Dermis blood vessel endothelial cell (primary cell): ENCODE data around the gene SLC39A10. TPM values are rescaled to one million over a fixed set of nuclear protein-coding genes. Genes with fewer than 3 reads are reported as not detected.
"Not testable (repeated sequence)": the region's sequence is repeated elsewhere in the genome, so short reads cannot be mapped to it uniquely, and the experiment has no call there.

Experiments
- DNase-seq: peaks from one replicate; pipeline ENCODE4 v3.0.0; 2010
- total RNA-seq: library from RNA; depleted of rRNA; stranded (reverse); fragments of >200 nt; gene quantifications from 2 replicates; pipeline ENCODE4 v1.2.3, GENCODE V29; 2014

Gene SLC39A10, protein sequence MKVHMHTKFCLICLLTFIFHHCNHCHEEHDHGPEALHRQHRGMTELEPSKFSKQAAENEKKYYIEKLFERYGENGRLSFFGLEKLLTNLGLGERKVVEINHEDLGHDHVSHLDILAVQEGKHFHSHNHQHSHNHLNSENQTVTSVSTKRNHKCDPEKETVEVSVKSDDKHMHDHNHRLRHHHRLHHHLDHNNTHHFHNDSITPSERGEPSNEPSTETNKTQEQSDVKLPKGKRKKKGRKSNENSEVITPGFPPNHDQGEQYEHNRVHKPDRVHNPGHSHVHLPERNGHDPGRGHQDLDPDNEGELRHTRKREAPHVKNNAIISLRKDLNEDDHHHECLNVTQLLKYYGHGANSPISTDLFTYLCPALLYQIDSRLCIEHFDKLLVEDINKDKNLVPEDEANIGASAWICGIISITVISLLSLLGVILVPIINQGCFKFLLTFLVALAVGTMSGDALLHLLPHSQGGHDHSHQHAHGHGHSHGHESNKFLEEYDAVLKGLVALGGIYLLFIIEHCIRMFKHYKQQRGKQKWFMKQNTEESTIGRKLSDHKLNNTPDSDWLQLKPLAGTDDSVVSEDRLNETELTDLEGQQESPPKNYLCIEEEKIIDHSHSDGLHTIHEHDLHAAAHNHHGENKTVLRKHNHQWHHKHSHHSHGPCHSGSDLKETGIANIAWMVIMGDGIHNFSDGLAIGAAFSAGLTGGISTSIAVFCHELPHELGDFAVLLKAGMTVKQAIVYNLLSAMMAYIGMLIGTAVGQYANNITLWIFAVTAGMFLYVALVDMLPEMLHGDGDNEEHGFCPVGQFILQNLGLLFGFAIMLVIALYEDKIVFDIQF
- total RNA-seq: 32.9 and 34.7 TPM in 2 replicates

DNA sequence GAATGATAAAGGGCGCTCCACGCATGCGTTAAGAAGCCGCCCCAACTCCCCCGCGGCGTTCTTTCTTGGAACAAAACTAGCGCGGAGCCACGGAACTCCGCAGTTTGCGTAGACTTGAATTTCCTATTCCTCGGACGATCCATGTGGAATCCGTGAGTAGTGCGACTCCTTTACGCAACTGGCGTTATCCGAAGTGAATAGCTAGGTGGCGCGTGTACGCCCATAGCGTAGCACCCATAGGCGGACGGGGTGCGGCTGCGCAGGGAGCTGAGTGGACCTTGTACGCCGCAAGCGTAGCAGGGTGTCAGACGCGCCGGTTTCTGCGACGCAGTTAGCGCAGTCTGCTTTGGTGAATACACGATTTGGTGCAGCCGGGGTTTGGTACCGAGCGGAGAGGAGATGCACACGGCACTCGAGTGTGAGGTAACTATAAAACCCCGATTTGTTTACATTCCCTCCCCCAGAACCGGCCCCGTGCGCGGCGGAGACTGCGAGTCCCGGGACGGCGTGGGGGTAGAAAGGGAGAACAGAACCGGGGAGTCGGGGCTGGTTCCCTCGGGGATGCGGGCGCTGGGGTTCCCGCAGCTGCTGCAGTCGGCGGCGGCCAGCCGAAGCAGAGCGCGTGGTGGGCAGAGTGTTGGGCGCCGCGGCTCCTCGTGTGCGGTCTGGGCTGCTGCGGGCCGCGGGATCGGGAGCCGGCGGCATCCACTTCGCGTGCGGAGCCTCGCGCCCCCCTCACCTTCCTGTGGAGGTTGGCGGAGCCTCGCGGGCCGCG, at the start of gene SLC39A10:
SLC39A10 (plus strand) TSS at position 368 of the 775 bp plus-strand sequence. CDS start 22,817 bp downstream, outside the sequence.
- DNase-seq: peak; percentile 97

- DNase-seq: no peak
Observed at GRCh38 chr2:195608768-195609454, 48.1 kb upstream of the SLC39A10 start.

DNA sequence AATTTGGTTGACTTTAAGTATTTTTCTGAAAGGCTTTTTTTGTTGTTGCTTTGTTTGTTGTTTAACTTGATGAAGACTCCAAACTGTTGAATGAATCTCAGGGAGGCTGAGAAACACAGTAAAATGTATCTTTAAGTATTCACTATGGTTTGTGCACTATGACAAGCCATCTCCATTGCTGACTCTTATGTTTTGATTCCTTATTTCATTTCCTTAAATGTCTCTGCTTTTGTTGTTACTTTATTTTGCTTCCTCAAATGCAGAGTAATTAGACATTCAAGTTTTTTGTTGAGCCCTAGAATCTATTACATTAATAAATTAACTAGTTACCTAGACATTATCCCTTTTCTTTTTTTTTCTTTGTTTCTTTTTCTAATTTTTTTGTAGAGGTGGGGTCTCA, 46.3 kb upstream of the SLC39A10 start:
- no peak for DNase-seq

DNA sequence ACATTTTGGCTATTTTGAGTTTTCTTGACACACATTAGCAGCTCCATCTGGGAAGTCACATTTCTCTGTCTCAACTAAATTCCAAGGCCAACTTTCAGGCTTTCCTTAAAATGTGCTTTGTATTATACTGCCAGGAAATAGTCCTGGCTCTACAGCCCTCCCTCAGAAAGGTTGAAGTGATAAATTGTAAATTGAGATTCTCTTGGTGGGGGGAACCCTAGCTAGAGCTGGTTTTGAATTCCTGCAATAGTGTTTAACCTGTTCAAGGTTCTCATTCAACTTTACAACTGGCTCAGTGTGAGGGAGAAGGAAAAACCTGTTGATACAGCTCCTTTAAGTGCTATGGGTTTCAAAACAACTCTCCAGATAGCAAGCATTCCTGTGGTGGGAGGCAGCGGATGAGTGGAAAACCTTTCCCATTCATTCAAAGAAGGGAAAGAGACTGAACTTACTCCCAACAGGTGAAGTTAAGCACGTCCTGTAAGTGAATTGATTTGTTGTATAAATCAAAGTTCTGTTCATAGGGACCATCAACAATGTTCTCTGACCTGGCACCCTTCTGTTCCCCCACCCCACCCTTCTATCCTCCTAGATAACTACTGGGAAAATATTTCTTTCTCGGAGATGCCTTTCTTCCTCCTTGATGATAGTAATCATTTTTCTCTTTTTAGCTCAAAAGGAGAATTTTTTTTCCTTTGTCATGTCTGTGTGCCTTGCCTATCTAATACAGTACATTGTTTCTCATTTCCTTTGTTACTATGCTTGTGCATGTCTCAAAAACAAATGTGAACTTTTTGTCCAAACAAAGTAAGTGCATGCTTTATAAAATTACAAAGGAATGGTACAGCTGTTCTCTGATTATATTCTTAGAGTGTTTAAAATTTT, 44.2 kb upstream of the SLC39A10 start:
- no peak for DNase-seq

- DNase-seq: no peak
Observed at GRCh38 chr2:195613922-195614321, 43.1 kb upstream of the SLC39A10 start.

DNA sequence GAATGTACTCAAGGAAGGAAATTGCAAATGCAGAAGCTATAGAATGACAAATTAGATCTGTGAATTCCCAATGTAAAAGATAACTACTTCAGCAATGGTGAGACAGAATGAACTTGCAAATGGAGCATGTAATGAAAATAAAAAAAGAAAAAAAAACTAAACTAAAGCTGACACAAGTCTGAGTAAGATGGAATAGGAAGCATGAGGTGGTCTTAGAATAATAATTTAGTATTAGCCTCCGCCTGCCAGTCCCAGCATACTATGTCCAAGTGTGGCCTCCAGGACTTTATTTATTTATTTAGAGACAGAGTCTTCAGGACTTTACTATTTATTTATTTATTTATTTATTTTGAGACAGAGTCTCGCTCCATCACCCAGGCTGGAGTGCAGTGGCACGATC, 37.4 kb upstream of the SLC39A10 start:
- no peak for DNase-seq

- no peak for DNase-seq
Observed at GRCh38 chr2:195620501-195620900, 36.5 kb upstream of the SLC39A10 start.

GRCh38 chr2:195622966-195623365, 34.1 kb upstream of the SLC39A10 start:
- no peak for DNase-seq

GRCh38 chr2:195626507-195626906, 30.5 kb upstream of the SLC39A10 start:
- no peak for DNase-seq

DNA sequence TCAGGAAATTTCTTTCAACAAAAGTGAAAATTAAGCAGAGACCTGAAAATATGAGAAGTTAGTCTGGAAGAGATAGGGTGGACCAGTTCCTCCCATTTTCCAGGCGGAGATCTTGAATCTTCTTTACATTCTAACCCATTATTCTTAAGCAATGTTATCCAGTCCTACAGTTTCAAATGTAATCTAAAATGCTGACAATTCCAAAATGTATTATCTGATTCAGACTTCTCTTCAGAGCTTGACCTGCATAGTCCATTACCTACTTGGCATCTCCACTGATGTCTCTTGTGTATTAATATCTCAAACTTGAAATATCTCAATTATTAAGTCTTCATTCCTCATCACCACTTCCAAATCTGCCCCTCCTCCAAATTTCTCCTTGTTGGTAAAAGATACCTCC, 28.4 kb upstream of the SLC39A10 start:
- no peak for DNase-seq

- no peak for DNase-seq
Observed at GRCh38 chr2:195632856-195633572, 24.0 kb upstream of the SLC39A10 start.

GRCh38 chr2:195633573-195633870, 23.5 kb upstream of the SLC39A10 start:
- no peak for DNase-seq

GRCh38 chr2:195633974-195634373, 23.1 kb upstream of the SLC39A10 start:
- DNase-seq: no peak

- DNase-seq: no peak
Observed at GRCh38 chr2:195636890-195637289, 20.1 kb upstream of the SLC39A10 start.

DNA sequence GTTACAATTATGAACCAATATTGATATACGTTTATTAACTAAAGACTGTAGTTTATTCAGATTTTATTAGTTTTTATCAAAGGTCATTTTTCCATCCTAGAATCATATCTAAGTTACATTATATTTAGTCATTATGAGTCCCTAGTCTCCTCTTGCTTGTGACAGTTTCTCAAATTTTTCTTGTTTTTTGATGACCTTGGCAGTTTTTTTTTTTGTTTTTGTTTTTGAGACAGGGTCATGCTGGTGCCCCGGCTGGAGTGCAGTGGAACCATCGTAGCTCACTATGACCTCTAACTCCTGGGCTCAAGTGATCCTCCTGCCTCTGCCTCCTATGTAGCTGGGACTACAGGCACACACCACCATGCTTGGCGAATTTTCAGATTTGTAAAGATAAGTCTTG, 18.3 kb upstream of the SLC39A10 start:
- DNase-seq: no peak

- no peak for DNase-seq
Observed at GRCh38 chr2:195639238-195639858, 17.7 kb upstream of the SLC39A10 start.

GRCh38 chr2:195639959-195640358, 17.1 kb upstream of the SLC39A10 start:
- no peak for DNase-seq

DNA sequence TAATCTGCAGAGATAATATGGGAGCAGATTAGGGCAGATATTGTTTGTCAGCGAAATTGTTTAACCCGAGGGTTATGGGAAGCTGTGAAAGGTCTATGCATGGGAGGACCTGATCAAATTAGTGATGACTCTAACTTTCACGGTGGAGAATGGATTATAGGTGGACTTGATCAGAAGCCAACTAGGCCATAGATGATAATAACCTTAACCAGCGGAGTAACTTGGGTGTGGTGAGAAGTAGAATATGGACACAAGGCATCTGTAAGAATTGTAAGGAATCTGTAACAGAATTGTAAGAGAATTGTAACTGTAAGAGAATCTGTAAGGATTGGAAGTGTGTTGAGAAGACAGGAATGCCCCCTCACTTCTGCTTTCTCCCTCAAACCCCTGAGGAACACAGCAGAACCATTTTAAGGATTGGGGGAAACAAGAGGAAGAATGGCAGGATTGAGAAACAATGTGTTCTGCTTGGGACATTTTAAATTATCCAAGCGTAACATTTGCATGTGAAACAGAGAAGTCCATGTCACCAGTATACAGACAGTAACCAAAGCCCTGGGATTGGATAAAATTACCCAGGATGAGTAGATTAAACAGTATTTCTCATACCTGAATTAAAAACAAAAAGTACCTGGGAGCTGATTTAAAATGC, 14.9 kb upstream of the SLC39A10 start:
- DNase-seq: no peak

- DNase-seq: no peak
Observed at GRCh38 chr2:195642679-195643068, 14.4 kb upstream of the SLC39A10 start.

- not testable (repeated sequence) for DNase-seq
Observed at GRCh38 chr2:195644708-195645107, 12.3 kb upstream of the SLC39A10 start.
